ENCODE data around the gene SYT1.
"Not testable (repeated sequence)": the region's sequence is repeated elsewhere in the genome, so short reads cannot be mapped to it uniquely, and the experiment has no call there.

SYT1 gene

DNA sequence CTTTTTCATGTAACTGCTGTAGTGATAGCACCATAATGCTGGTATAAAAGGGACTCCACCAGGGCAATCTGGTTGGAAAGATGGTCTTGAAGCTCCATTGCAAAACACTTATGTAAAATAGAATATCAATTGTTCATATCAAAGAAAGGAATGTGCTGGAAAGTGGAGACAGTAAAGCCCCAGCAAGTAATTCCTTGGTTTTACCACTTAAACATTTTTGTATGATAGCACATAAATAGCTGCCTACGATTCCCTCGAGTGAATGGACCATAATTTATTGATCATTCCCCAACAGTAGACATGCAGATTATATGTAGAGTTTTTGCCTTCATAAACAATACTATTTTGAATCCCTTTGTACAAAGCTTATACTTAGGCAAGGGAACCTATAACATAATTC is 550.7 kb downstream of the SYT1 start:
- DNase-seq: no peak

- DNase-seq: no peak
These were observed 551.3 kb downstream of the SYT1 start for GRCh38 chr12:79415746-79416435.

GRCh38 chr12:79420146-79420618 is 555.6 kb downstream of the SYT1 start:
- DNase-seq: no peak

DNA sequence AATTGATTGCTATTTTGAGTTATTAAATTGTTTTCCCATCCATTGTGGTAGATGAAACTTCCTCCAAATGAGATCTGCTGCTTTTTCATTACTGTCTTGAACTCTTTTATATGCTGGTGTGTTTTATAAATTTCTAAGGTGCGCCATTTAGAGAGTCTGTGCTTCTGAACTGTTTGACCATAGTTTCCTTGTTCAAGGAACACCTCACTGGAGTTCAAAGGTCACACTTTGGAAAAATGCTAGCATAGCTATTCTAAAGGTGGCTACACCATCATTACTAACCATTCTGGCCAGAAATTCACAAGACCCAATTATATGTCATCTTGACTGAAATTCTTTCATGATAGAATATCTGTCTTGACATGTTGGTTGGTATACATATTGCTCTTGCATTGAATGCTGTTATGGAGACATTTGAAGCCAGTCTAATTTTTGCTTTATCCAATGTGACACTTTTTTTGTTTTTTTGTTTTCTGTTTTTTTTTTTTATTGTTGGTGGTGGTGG is 556.7 kb downstream of the SYT1 start:
- DNase-seq: no peak

- no peak for DNase-seq
These were observed 557.7 kb downstream of the SYT1 start for GRCh38 chr12:79422060-79422812.

- DNase-seq: no peak
These were observed 559.0 kb downstream of the SYT1 start for GRCh38 chr12:79423560-79423959.

DNA sequence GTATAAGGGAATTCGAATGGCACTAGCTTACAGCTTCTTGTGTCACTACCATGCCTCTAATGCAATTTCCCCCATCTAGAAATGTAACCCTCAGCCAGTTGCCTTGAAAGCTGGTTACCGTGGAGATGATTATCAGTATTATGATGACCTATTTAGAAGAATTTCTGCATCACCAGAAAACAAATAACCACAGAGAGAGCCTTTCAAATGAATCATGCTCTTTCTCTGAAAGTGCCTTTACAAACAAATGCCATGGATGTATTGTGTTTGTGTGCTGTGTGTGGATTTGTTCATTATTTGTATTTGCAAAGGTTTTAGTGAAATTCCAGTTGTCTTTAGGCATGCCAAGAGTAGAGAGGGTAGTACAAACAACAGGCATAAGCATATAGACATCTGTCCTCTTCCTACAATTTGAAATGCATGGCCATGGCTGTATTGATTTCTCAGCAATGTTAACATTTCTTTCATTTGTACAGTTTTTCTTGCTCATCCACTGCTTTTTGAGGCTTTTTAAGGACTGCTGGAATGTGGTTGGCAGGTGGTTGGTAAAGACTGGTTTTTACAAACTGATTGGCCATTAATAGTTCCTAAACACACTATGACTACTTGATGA is 559.6 kb downstream of the SYT1 start:
- no peak for DNase-seq

GRCh38 chr12:79426121-79426520 is 561.5 kb downstream of the SYT1 start:
- DNase-seq: no peak

DNA sequence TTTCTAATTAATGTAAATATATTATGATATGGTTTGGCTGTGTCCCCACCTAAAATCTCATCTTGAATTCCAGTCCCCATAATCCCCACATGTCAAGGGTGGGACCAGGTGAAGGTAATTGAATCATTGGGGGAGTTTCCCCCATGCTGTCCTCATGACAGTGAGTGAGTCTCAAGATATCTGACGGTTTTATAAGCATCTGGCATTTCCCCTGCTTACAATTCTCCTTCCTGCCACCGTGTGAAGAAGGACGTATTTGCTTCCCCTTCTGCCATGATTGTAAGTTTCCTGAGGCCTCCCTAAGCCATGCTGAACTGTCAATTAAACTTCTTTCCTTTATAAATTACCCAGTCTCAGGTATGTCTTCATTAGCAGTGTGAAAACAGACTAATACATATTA is 562.2 kb downstream of the SYT1 start:
- DNase-seq: not testable (repeated sequence)

- no peak for DNase-seq
These were observed 569.0 kb downstream of the SYT1 start for GRCh38 chr12:79433465-79434072.

DNA sequence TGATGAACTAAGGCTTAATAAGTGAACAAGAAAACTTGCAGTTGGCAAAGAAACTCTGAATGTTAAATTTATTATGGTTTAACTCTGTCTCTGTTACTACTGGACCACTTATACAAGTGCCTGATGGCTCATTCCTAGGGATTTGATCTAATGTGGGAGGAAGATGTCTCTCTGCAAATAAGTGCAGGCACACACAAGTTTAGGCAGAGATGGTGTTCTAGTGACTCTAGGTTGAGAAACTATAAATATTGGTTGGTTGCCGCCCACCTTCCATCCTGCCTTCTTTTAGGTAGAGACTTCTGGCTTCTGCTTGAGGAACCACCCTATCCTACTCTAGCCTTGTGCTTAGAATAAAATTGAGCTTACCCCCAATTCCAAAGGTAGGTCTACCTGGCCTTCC is 570.0 kb downstream of the SYT1 start:
- no peak for DNase-seq

GRCh38 chr12:79435742-79436141 is 571.2 kb downstream of the SYT1 start:
- DNase-seq: no peak

DNA sequence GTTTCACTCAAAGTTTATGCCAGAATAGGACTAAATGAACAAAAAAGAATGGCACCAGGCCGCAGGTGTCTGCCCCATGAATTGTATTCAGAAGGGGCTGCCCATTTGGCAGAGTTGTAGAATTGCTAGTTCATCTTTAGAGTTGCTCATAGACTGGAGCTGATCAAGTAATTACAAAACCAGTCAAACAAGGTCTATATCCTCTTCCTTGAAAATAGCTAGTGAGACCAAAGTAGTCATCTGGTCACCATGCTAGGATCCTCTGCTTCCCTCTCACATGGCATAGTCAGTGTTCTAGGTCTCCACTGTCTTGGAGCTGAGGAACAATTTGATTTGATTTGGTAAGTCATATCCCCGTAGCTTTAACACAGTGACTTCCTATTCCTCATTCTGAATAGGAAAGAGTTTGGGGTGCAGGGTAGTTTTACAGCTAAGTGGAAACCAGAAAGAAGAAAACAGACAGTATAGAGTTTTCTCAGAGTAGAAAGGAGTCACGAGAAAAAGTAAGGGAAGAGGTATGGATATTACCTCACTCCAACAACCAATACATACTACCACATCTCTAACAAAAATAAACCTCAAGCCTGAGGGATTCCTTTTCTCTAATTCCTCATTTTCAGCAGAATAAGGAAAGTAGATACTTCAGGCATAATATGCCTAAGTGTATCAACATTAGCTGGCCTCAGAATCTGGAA is 574.1 kb downstream of the SYT1 start:
- DNase-seq: no peak

GRCh38 chr12:79439175-79439825 is 574.7 kb downstream of the SYT1 start:
- no peak for DNase-seq

DNA sequence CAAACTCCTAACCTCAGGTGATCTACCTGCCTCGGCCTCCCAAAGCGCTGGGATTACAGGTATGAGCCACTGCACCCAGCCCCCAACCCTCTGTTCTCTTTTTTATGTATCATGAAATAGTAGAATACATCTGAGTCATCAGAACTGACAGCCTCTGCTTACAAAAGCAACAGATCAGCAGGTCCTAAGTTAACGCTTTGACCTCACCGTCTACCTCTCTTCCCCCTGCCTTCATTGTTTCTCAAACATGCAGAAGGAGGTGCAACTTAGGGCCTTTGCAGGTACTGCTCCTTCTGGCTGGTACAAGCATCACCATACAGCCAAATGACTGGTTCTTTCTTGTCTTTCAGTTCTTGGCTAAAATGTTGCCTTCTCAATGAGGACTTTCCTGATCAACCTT is 577.0 kb downstream of the SYT1 start:
- DNase-seq: no peak

DNA sequence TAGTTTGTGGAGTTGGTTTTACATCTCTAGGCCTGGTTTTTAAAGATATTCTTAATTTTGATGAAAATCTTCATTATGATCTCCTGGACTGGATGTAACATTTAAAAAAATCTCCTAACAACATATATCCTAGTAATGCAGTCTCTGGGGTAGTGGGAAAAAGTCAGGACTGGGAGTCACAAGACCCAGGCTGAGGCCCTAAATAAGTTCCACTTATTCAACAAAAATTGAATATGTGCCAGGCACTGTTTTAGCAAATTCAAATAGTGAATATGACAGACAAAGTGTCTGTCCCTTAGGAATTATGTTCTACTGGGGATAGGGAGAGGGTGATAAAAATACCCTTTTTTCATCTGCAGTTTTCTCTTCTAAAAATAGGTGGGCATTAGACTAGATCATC is 577.8 kb downstream of the SYT1 start:
- DNase-seq: no peak

- DNase-seq: no peak
These were observed 579.5 kb downstream of the SYT1 start for GRCh38 chr12:79444089-79444488.

DNA sequence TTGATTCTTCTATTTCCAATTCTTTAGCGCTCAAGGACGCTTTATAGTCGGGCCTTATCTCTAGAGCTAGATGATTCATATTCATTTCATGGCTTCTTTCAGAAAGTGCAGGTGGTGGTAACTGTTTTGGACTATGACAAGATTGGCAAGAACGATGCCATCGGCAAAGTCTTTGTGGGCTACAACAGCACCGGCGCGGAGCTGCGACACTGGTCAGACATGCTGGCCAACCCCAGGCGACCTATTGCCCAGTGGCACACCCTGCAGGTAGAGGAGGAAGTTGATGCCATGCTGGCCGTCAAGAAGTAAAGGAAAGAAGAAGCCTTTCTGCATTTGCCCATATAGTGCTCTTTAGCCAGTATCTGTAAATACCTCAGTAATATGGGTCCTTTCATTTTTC is 584.2 kb downstream of the SYT1 start:
- no peak for DNase-seq

DNA sequence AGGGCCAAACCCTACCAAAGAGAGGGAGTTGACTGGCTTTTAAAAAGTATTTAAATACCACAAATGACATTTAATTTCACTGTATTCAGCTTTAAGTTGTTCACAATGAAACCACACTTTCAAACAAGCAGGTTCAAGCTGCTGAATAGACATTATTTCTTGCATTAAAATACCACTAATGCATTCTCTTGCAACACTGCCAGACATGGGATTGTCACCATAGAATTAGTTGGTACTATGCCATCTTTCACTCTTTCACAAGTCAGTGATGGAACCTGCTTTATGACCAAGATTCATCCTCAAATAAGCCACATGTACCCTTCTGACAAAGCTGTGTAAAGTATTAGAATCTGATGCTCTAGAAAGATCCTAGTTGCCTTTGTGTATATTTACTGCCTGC is 586.8 kb downstream of the SYT1 start:
- no peak for DNase-seq

DNA sequence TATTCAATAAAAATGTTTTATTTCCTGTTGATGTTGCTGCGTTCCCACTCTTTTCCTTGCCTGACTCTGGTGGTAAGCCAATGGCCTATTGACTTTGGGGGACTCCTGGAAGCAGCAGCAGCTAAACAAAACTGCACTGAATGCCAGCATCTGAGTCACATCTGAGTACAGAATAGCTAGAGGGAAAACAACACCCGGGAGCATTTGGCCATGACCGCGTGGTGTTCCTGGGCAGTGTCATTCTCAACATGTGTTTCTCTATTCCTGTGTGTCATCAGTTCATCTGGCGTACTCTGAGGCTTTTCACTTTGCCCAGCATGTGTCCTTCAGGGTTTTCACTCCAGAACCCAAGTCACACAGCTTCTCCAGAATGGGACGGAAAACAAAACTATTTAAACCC is 587.4 kb downstream of the SYT1 start:
- DNase-seq: no peak

- no peak for DNase-seq
These were observed 588.3 kb downstream of the SYT1 start for GRCh38 chr12:79452906-79453305.

DNA sequence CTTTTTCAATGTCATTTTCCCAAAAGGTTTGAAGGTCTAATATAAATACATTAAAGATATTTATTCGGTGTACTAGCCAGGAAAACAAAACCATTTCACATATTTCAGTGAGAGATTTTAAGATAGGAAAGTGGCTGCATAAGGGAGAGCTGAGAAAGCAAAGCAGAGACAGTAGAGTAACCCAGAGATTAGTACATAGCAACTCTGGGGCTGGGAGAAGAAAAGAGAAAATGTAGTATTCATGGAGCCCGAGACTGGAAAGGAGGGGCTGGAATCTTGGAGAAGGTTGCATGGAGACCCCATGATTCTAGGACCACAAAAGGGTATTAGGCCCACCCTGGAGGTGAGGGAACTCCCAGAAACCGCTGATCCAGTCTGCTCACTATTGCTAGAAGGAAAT is 589.2 kb downstream of the SYT1 start:
- no peak for DNase-seq

Measured in T-helper 1 cell (primary cell).